Muscle layer of colon (tissue), 2 donors: ENCODE results near the gene MTNR1B.

Experiments
- H3K27ac ChIP-seq: one replicate; pipeline ENCODE4 v1.7.0; 2013; ENCODE audit warnings: low read depth, mild to moderate bottlenecking, low read length, moderate library complexity
- H3K27me3 ChIP-seq, 2 donors: one replicate each; pipeline ENCODE4 v1.7.0; 2013; ENCODE audit warnings: low read length in 2 of 2, mild to moderate bottlenecking in 2 of 2; ENCODE audit not compliant: insufficient read depth in 2 of 2, control insufficient read depth in 1 of 2
- H3K36me3 ChIP-seq: one replicate; pipeline ENCODE4 v1.7.0; 2013; ENCODE audit warnings: mild to moderate bottlenecking, low read length; ENCODE audit not compliant: insufficient read depth
- H3K4me1 ChIP-seq: one replicate; pipeline ENCODE4 v1.7.0; 2013; ENCODE audit warnings: mild to moderate bottlenecking, low read length; ENCODE audit not compliant: insufficient read depth
- H3K4me3 ChIP-seq, 2 donors: one replicate each; pipeline ENCODE4 v1.7.0; 2013; ENCODE audit warnings: low read length in 2 of 2, low read depth in 1 of 2, mild to moderate bottlenecking in 1 of 2, moderate library complexity in 1 of 2
- H3K9ac ChIP-seq: one replicate; pipeline ENCODE4 v1.7.0; 2013; ENCODE audit warnings: low read length
- H3K9me3 ChIP-seq: one replicate; pipeline ENCODE4 v1.7.0; 2013; ENCODE audit warnings: mild to moderate bottlenecking, low read length
- donor health status: abdominal sarcoma.
- donor health status: Adenocarcinoma of cecum.

The MTNR1B gene

DNA sequence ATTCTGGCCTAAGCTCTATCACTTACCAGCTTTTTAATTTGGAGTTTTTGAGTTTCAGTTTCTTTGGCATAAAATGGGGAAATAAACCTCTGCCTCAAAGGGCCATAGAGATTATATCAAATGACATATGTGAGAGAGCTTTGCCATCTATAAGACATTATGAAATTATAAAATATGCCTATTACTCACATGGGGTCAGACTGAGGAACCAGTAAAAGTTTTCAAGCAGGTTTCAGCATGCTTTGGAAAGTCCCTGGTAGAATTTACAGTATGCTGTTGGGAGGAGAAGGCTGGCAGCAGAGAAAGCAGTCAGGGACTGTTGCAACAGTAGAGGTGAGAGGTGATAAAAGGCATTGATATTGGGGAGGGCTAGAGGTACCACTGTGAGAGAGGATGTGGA lies 13.6 kb upstream of the MTNR1B start:
- H3K27ac ChIP-seq: no peak overlapping the region
- H3K9me3 ChIP-seq: no peaks in the 10 kb centered on the region
- no peaks in the 10 kb centered on the region for H3K27me3 ChIP-seq
- H3K9ac ChIP-seq: no peak overlapping the region
- no peaks in the 10 kb centered on the region for H3K36me3 ChIP-seq
- no peak overlapping the region for H3K4me3 ChIP-seq
- no peaks in the 10 kb centered on the region for H3K4me1 ChIP-seq

- Histone ChIP-seq H3K9me3 (no peaks in the 10 kb centered on the region), H3K36me3 (no peaks in the 10 kb centered on the region), H3K27ac (no peak overlapping the region), H3K9ac (no peak overlapping the region), H3K27me3 (no peaks in the 10 kb centered on the region), H3K4me1 (no peaks in the 10 kb centered on the region), H3K4me3 (no peak overlapping the region)
Observed at GRCh38 chr11:92960886-92961285, 8.6 kb upstream of the MTNR1B start.

- no peak overlapping the region for H3K9ac ChIP-seq
- H3K36me3 ChIP-seq: no peaks in the 10 kb centered on the region
- H3K27ac ChIP-seq: no peak overlapping the region
- H3K4me1 ChIP-seq: no peaks in the 10 kb centered on the region
- H3K9me3 ChIP-seq: no peaks in the 10 kb centered on the region
- no peak overlapping the region for H3K4me3 ChIP-seq
- no peaks in the 10 kb centered on the region for H3K27me3 ChIP-seq
Observed at GRCh38 chr11:92962446-92962845, 7.0 kb upstream of the MTNR1B start.

DNA sequence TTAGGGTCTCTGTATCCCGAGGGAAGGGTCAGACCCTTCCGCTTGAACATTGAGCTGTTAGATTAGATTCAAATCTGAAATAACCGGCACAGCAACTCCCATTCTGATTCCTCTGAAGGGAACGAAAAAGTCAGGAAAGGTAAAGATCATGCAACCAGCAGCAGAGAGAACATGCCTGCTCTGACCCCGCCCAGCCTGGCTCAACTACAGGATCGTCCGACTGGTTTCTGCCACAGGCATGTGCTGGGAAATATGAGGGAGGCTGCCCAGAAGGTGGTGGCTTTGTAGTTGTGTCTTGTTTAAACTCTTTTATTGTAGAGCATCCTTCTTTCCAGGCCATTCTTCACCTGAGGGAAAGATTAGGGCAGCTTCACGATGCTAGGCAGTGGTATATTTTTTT lies 5.0 kb upstream of the MTNR1B start:
- Histone ChIP-seq H3K9ac (no peak overlapping the region), H3K36me3 (no peaks in the 10 kb centered on the region), H3K9me3 (no peaks in the 10 kb centered on the region), H3K4me1 (no peaks in the 10 kb centered on the region), H3K27me3 (peaks cover 0 to 9% of the 10 kb centered on the region in 2 donors), H3K4me3 (no peak overlapping the region), H3K27ac (no peak overlapping the region)

- Histone ChIP-seq H3K36me3 (no peaks in the 10 kb centered on the region), H3K27me3 (peaks cover 0 to 16% of the 10 kb centered on the region in 2 donors), H3K9ac (no peak overlapping the region), H3K9me3 (no peaks in the 10 kb centered on the region), H3K4me1 (no peaks in the 10 kb centered on the region), H3K27ac (no peak overlapping the region), H3K4me3 (no peak overlapping the region)
Observed at GRCh38 chr11:92965196-92965595, 4.3 kb upstream of the MTNR1B start.

DNA sequence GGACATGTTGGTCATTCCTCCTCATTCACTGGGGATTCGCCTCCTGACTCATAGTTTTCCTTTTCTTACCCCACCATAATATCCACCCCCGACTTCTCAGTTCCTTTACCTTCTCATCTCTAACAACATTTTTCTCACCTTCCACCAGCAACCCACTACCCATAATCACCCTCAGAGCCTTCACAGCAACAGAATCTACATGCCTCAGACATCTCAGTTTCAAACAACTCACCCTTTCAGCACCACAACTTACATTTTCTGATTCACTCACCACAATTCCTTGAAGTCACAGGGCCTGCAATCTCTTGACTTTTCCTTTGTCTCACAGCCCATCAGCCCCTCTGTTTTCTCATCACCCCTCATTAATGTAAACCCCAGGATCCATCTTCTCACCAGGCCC lies 2.3 kb upstream of the MTNR1B start:
- Histone ChIP-seq H3K27me3 (peaks cover 0 to 17% of the 10 kb centered on the region in 2 donors), H3K27ac (no peak overlapping the region), H3K4me3 (no peak overlapping the region), H3K9ac (no peak overlapping the region), H3K9me3 (no peaks in the 10 kb centered on the region), H3K4me1 (no peaks in the 10 kb centered on the region), H3K36me3 (no peaks in the 10 kb centered on the region)

DNA sequence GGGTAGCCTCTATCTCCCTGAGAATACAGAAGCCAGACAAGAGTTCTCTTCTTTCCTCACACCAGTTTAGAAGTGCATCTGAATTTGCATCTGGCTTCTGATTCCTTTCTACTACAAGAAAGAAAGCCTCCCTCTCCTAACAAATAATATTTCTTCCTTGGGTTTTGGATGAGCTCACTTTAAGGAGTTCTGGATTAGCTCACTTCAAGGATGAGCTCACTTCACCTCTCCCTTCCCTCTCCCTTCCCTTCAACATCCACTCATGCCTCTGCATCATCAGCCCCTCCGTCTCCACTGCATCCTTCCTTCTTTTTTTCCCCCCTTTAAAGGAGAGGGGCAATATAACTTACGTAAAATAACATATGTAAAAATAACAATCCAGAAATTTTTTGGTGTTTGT lies 1.6 kb upstream of the MTNR1B start:
- no peak overlapping the region for H3K9ac ChIP-seq
- no peaks in the 10 kb centered on the region for H3K36me3 ChIP-seq
- H3K27ac ChIP-seq: no peak overlapping the region
- no peaks in the 10 kb centered on the region for H3K9me3 ChIP-seq
- H3K4me1 ChIP-seq: no peaks in the 10 kb centered on the region
- no peak overlapping the region for H3K4me3 ChIP-seq
- H3K27me3 ChIP-seq: peaks cover 0 to 17% of the 10 kb centered on the region in 2 donors

GRCh38 chr11:92969293-92969633 lies 188 bp upstream of the MTNR1B start:
- Histone ChIP-seq H3K9me3 (no peaks in the 10 kb centered on the region), H3K36me3 (no peaks in the 10 kb centered on the region), H3K4me1 (no peaks in the 10 kb centered on the region), H3K27me3 (peaks cover 0 to 17% of the 10 kb centered on the region in 2 donors), H3K9ac (no peak overlapping the region), H3K27ac (no peak overlapping the region), H3K4me3 (no peak overlapping the region)

DNA sequence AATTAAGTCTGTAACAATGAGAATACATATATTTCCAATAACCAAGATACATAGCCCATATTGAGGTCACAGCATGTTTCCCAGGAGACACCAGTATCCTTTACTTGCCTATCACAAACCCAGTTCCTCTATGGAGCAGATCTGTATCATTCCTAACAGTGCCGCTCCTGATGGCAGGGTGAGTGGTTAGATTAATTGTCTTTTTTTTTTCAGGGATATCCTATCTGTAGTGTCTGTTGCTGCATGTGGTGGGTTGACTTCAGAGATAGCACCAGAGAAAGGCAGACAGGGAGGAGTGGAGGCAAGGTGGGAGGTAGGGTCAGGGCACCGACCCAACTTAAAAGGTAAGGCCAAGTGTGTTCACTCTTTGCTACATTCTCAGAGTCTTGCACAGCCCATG lies 2.8 kb downstream of the MTNR1B start:
- Histone ChIP-seq H3K4me1 (no peaks in the 10 kb centered on the region), H3K4me3 (no peak overlapping the region), H3K27me3 (peaks cover 0 to 17% of the 10 kb centered on the region in 2 donors), H3K27ac (no peak overlapping the region), H3K36me3 (no peaks in the 10 kb centered on the region), H3K9ac (no peak overlapping the region), H3K9me3 (no peaks in the 10 kb centered on the region)

DNA sequence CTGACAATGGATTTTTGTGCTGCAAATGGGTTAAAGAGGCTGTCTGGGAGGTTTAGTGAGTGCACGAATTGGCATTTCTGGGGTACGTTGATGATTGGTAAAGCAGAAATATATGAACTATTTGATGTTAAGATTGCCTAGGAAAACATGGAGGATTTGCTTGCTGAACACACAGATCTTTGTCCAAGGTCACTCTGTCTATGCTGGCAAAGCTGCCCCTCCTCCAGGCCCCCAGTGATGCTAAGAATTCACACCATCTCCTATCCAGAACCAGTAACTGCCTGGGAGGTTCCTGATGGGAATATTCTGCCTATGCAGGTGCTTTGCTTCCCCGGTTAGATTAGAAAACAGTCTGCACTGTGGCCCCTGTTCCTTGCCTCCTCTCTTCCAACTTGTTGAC lies 5.8 kb downstream of the MTNR1B start:
- H3K27me3 ChIP-seq: peaks cover 0 to under 1% of the 10 kb centered on the region in 2 donors
- no peaks in the 10 kb centered on the region for H3K36me3 ChIP-seq
- no peak overlapping the region for H3K27ac ChIP-seq
- H3K9ac ChIP-seq: no peak overlapping the region
- H3K4me3 ChIP-seq: no peak overlapping the region
- no peaks in the 10 kb centered on the region for H3K9me3 ChIP-seq
- H3K4me1 ChIP-seq: peaks cover 4% of the 10 kb centered on the region

GRCh38 chr11:92976681-92977080 lies 7.2 kb downstream of the MTNR1B start:
- Histone ChIP-seq H3K36me3 (no peaks in the 10 kb centered on the region), H3K4me1 (peaks cover 4% of the 10 kb centered on the region), H3K27me3 (no peaks in the 10 kb centered on the region), H3K4me3 (no peak overlapping the region), H3K9ac (no peak overlapping the region), H3K9me3 (no peaks in the 10 kb centered on the region), H3K27ac (no peak overlapping the region)

DNA sequence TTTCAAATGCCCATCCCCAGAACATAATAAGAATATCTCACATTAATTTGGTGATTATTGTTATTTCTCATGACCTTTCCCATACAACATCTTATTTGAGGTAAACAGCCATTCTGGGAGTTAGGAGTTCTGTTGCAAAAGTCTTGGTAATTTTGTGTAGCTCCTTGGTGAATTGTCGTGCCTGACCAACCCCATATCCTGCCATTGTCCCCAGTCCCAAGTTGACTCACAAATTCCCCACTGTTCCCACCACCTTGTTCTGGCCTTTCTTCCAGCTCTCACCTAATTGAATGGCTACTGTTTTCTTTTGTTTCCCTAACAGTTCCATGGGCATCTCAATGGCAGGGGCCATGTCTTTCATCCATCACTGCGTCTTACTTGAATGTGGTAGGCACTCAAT lies 8.0 kb downstream of the MTNR1B start:
- no peak overlapping the region for H3K4me3 ChIP-seq
- no peaks in the 10 kb centered on the region for H3K27me3 ChIP-seq
- H3K9ac ChIP-seq: no peak overlapping the region
- no peaks in the 10 kb centered on the region for H3K9me3 ChIP-seq
- no peak overlapping the region for H3K27ac ChIP-seq
- no peaks in the 10 kb centered on the region for H3K36me3 ChIP-seq
- H3K4me1 ChIP-seq: peaks cover 4% of the 10 kb centered on the region
